Gastrocnemius medialis (tissue), 4 donors: Measurements from ENCODE around the gene NLRC5.

ENCODE experiments used
- POLR2A ChIP-seq, 2 donors: fragments of 450-650 bp; IDR thresholded peaks; one replicate each; pipeline ENCODE4 v1.6.1; 2017; ENCODE audit warnings: antibody characterized with exemption in 2 of 2, mild to moderate bottlenecking in 2 of 2, moderate library complexity in 2 of 2
- TF ChIP-seq, protein P1 (sequence below), 5 experiments: fragments of 450-650 bp in 3 of 5; fragments of 200-600 bp in 2 of 5; sonication (generic) in 2 of 5; IDR thresholded peaks in 4 of 5; conservative IDR thresholded peaks in 1 of 5; 1 replicate in 4 of 5; 2 replicates in 1 of 5; pipeline ENCODE4 v1.5.1; 2016 to 2019; ENCODE audit warnings: antibody characterized with exemption in 5 of 5, mild to moderate bottlenecking in 3 of 5, moderate library complexity in 3 of 5

GRCh38 chr16:56945847-56946527 is 43.4 kb upstream of the NLRC5 start:
- TF ChIP-seq, protein P1, sequence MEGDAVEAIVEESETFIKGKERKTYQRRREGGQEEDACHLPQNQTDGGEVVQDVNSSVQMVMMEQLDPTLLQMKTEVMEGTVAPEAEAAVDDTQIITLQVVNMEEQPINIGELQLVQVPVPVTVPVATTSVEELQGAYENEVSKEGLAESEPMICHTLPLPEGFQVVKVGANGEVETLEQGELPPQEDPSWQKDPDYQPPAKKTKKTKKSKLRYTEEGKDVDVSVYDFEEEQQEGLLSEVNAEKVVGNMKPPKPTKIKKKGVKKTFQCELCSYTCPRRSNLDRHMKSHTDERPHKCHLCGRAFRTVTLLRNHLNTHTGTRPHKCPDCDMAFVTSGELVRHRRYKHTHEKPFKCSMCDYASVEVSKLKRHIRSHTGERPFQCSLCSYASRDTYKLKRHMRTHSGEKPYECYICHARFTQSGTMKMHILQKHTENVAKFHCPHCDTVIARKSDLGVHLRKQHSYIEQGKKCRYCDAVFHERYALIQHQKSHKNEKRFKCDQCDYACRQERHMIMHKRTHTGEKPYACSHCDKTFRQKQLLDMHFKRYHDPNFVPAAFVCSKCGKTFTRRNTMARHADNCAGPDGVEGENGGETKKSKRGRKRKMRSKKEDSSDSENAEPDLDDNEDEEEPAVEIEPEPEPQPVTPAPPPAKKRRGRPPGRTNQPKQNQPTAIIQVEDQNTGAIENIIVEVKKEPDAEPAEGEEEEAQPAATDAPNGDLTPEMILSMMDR (IDR thresholded peaks at IDR 0.05 in 4 of 5, conservative IDR thresholded peaks at IDR 0.05 in 1 of 5): no peak
- no peak for TF ChIP-seq POLR2A (IDR thresholded peaks at IDR 0.05)
